T-helper 1 cell treated with Interleukin-12 subunit alpha and Interleukin-12 subunit beta and Interleukin-4 antibody, amounts not matched to agents 30 μg/mL and 1 μg/mL, for 36 hours (primary cell): ENCODE data around the gene GNL1.
"Not testable (repeated sequence)": the region's sequence is repeated elsewhere in the genome, so short reads cannot be mapped to it uniquely, and the experiment has no call there.

Experiments
- H3K27ac Mint-ChIP-seq: one replicate; pipeline ENCODE4 v1.8.0; 2021; ENCODE audit warnings: mild to moderate bottlenecking, mixed read lengths
- H3K27me3 Mint-ChIP-seq: one replicate; pipeline ENCODE4 v1.8.0; 2021; ENCODE audit warnings: low read depth, mixed read lengths
- H3K36me3 Mint-ChIP-seq: one replicate; pipeline ENCODE4 v1.8.0; 2021; ENCODE audit warnings: low read depth, mixed read lengths
- H3K4me1 Mint-ChIP-seq: one replicate; pipeline ENCODE4 v1.8.0; 2021; ENCODE audit warnings: low read depth, mixed read lengths
- H3K4me3 Mint-ChIP-seq: one replicate; pipeline ENCODE4 v1.8.0; 2021; ENCODE audit warnings: mild to moderate bottlenecking, moderate library complexity, mixed read lengths
- H3K9me3 Mint-ChIP-seq: one replicate; pipeline ENCODE4 v1.8.0; 2021; ENCODE audit warnings: mixed read lengths

Gene GNL1, protein sequence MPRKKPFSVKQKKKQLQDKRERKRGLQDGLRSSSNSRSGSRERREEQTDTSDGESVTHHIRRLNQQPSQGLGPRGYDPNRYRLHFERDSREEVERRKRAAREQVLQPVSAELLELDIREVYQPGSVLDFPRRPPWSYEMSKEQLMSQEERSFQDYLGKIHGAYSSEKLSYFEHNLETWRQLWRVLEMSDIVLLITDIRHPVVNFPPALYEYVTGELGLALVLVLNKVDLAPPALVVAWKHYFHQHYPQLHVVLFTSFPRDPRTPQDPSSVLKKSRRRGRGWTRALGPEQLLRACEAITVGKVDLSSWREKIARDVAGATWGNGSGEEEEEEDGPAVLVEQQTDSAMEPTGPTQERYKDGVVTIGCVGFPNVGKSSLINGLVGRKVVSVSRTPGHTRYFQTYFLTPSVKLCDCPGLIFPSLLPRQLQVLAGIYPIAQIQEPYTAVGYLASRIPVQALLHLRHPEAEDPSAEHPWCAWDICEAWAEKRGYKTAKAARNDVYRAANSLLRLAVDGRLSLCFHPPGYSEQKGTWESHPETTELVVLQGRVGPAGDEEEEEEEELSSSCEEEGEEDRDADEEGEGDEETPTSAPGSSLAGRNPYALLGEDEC

DNA sequence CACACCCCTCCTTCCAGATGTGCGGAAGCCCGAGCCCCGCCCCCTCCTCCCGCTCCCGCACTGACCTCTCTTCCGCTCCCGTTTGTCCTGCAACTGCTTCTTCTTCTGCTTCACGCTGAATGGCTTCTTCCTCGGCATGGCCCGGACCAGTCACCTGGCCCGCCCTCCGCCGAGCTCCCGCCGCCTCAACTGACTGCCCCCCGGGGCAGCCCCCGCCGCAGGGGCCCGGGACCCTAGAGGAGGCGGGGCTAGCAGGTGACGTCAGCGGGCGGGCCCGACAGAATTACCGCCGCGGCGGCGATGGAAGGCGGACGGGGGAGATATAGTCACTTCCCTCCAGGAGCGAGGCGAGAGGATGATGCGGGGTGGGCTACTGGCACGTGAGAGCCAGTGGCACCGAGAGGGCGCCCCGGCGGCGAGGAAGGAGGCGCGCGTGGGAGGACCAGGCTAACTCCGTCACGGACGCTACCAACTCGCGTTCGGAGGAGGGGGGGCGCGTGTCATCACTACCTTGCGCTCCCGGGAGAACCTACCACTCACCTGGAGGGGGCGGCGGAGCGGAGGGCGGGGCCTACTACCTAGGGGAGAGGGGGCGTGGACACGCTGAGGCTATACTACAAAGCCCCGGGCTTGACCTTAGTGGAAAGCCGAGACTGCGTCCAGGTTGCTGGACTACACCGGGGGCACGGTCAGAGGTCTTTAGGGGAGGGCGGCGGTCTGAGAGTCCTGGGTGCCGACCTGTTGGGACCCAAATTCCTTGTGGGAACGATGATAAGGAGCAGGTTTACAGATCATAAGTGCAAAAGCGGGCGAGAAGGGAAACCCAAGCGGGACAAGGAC lies at the start of gene GNL1:
GNL1 (minus strand) TSS at position 424 of the 840 bp plus-strand sequence; CDS start at position 138, 286 bp downstream.
- Mint-ChIP-seq H3K4me1 (peaks cover 23% of the 10 kb centered on the region), H3K27me3 (no peaks in the 10 kb centered on the region), H3K9me3 (no peaks in the 10 kb centered on the region), H3K4me3 (peak within 1 kb of the TSS; percentile 99), H3K36me3 (peaks cover 28% of the 10 kb centered on the region), H3K27ac (peak within 1 kb of the TSS; percentile 100)

DNA sequence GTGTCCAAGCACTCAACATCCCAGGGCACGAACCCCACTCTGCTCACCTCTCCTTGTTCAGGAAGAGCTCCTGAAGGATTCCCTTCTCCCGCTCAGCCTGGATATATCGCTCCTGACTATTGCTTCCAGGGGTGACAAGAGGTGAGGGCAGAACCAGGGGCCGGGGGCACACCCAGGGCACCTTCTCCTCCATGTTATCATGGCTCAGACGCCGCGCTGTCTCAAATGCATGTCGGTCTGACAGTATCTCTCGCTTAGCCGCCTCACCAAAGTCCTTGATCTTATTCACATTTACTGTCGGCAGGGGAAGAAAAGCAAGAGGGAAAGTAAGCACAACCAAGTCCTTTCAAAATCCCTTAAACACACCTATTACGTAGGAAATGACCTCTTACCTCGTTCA lies 47.7 kb upstream of the GNL1 start:
- H3K27ac Mint-ChIP-seq = no peak overlapping the region
- peaks cover 13% of the 10 kb centered on the region for H3K4me1 Mint-ChIP-seq
- peaks cover 67% of the 10 kb centered on the region for H3K36me3 Mint-ChIP-seq
- H3K27me3 Mint-ChIP-seq = no peaks in the 10 kb centered on the region
- H3K4me3 Mint-ChIP-seq = no peak overlapping the region
- H3K9me3 Mint-ChIP-seq = no peaks in the 10 kb centered on the region

DNA sequence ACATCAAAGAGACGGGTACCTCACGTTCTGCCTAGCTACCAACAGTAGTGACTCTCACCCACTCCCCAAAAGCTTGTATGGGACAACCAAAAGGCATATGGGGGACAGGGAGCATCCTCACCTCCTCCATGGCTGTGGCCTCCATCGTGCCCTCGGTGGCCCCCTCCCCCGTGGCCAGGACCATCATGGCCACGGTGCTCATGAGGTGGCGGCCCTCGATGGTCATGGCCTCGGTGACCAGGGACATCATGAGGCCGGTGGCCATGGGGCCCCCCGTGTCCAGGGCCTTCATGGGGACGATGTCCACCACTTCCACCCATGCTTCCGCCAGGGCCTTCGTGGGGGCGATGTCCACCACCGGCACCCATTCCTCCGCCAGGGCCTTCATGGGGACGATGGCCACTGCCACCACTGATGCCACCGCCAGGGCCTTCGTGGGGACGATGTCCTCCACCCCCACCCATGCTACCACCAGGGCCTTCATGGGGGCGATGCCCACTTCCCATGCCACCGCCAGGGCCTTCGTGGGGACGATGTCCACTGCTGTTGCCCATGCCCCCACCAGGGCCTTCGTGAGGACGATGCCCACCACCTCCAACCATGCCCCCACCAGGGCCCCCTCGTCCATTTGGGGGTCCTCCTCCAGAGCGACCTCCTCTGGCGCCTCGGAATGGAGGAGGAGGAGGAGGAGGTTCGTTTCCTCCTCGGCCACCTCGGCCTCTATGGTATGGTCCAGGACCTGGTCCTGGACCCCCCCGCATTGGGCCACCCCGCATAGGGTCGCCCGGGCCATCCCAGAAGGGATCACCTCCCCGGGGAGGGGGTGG lies 45.7 kb upstream of the GNL1 start:
- Mint-ChIP-seq H3K4me1 (peaks cover 12% of the 10 kb centered on the region), H3K9me3 (no peaks in the 10 kb centered on the region), H3K36me3 (peaks cover 57% of the 10 kb centered on the region), H3K4me3 (no peak overlapping the region), H3K27ac (no peak overlapping the region), H3K27me3 (no peaks in the 10 kb centered on the region)

DNA sequence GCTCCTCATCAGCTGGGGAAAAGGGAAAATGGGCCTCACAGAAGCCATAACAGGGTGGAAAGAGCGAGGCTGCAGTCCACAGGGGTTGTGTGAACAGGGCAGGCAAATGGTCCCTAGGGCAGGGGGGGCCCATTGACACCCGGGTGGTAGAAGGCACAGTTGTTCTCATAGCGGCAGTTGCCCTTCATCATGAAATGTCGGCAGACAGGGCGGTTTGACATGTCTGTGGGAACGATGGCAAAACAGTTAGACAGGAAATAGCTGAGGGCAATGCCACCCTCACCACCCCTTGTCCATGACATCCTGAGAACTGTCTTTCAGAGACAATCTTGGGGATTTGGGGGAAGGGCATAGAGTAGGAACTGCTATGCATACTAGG lies 45.1 kb upstream of the GNL1 start:
- no peak overlapping the region for H3K4me3 Mint-ChIP-seq
- H3K27ac Mint-ChIP-seq = no peak overlapping the region
- no peaks in the 10 kb centered on the region for H3K9me3 Mint-ChIP-seq
- peaks cover 12% of the 10 kb centered on the region for H3K4me1 Mint-ChIP-seq
- no peaks in the 10 kb centered on the region for H3K27me3 Mint-ChIP-seq
- peaks cover 54% of the 10 kb centered on the region for H3K36me3 Mint-ChIP-seq

DNA sequence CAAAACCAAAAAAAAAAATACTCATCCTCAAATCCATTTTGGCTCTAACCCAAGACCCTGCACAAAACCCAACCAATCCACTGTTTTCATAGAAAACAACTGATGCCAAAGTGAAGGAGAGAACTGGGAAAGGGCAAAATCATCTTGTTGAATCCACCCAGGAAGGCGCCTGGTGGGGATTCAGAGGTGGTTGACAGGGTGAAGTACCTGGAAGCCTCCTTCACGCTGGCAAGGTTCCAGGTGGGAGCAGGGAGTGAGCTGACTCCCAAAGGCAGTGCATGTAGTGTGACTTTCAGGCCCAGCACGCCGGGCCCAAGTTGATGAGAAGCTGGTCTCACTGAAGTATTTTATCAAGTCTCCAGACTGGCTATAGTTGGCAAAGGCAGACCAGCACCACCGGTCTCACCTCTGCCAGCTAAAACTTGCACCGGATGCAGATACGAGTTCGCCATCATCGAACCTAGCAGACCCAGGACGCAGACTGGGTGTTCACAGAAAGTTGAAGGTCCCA lies 44.2 kb upstream of the GNL1 start:
- Mint-ChIP-seq H3K27me3 (no peaks in the 10 kb centered on the region), H3K27ac (no peak overlapping the region), H3K4me1 (peaks cover 8% of the 10 kb centered on the region), H3K9me3 (no peaks in the 10 kb centered on the region), H3K4me3 (no peak overlapping the region), H3K36me3 (peaks cover 46% of the 10 kb centered on the region)

DNA sequence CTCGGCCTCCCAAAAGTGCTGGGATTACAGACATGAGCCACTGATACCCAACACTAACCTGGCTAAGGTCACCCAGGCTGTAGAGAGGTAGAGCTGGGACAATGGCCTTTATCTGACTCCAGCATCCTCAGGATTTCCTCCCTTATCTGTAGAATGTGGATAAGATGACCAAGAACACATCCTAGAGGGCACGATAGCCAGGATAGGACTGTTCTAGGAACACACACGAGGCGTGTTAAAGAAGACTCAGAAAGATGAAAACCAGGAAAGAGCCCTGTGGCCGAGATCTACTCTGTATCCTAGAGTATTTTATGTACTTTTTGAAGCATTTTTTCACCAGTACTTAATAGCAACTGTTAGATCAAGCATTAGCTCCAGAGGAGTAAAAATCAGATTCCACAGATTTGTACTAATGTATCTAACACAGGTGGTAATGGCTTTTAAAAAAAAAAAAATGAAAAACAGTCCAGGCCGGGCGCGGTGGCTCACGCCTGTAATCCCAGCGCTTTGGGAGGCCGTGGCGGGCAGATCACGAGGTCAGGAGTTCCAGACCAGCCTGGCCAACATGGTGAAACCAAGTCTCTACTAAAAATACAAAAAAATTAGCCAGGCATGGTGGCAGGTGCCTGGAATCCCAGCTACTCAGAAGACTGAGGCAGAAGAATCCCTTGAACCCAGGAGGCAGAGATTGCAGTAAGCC lies 43.5 kb upstream of the GNL1 start:
- no peaks in the 10 kb centered on the region for H3K9me3 Mint-ChIP-seq

DNA sequence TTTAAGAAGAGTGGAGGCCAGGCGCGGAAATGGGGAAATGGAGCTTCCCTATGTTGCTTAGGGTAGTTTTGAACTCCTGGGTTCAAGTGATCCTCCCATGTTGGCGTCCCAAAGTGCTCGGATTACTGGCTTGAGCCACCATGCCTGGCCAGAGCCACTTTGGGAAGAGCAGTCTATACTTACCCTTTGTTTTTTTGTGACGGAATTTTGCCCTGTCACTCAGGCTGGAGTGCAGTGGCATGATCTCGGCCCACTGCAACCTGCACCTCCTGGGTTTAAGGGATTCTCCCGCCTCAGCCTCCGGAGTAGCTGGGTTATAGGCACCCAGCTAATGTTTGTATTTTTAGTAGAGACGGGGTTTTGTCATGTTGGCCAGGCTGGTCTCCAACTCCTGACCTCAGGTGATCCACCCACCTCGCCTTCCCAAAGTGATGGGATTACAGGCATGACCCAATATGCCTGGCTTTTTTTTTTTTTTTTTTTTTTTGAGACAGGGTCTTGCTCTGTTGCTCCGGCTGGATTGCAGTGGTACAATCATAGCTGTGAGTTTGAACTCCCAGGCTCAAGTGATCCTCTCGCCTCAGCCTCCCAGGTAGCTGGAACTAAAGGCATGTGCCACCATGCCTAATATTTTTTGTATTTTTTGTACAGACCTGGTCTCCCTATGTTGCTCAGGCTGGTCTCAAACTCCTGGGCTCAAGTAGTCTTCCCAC lies 42.8 kb upstream of the GNL1 start:
- no peaks in the 10 kb centered on the region for H3K9me3 Mint-ChIP-seq
- peaks cover 7% of the 10 kb centered on the region for H3K4me1 Mint-ChIP-seq
- H3K4me3 Mint-ChIP-seq = no peak overlapping the region
- no peak overlapping the region for H3K27ac Mint-ChIP-seq
- H3K27me3 Mint-ChIP-seq = no peaks in the 10 kb centered on the region
- peaks cover 41% of the 10 kb centered on the region for H3K36me3 Mint-ChIP-seq

More for the DNA sequence above, 43.5 kb upstream of the GNL1 start:
- Mint-ChIP-seq H3K4me3 (no peak overlapping the region), H3K4me1 (peaks cover 7% of the 10 kb centered on the region), H3K27ac (no peak overlapping the region), H3K36me3 (peaks cover 45% of the 10 kb centered on the region), H3K27me3 (no peaks in the 10 kb centered on the region)

DNA sequence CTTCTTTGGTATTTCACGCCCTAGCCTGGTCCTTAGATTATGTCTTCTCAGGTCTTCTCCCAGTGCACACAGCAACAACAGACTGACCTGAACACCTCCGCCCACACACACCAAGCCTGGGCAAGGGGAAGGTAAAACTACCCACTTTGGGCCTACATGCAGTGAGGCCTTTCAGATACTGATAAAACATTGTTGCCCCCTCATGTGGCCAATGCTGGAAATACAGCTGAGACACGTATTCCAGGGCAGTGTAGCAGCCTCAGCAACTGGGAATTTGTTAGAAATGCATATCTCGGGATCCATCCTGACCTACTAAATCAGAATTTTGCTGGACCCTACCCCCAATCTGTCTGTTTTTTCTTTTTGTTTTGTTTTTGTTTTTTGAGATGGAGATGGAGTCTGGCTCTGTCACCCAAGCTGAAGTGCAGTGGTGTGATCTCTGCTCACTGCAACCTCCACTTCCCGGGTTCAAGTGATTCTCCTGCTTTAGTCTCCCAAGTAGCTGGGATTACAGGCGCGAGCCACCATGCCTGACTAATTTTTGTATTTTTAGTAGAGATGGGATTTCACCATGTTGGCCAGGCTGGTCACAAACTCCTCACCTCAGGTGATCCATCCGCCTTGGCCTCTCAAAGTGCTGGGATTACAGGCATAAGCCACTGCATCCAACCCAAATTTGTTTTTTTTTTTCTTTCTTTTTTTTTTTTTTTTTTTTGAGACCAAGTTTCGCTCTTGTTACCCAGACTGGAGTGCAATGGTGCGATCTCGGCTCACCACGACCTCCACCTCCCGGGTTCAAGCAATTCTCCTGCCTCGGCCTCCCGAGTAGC lies 41.2 kb upstream of the GNL1 start:
- H3K36me3 Mint-ChIP-seq = peaks cover 31% of the 10 kb centered on the region
- not testable (repeated sequence) for H3K4me1 Mint-ChIP-seq, H3K4me3 Mint-ChIP-seq, H3K9me3 Mint-ChIP-seq, H3K27me3 Mint-ChIP-seq
- peak overlapping the region; percentile 32 for H3K27ac Mint-ChIP-seq

DNA sequence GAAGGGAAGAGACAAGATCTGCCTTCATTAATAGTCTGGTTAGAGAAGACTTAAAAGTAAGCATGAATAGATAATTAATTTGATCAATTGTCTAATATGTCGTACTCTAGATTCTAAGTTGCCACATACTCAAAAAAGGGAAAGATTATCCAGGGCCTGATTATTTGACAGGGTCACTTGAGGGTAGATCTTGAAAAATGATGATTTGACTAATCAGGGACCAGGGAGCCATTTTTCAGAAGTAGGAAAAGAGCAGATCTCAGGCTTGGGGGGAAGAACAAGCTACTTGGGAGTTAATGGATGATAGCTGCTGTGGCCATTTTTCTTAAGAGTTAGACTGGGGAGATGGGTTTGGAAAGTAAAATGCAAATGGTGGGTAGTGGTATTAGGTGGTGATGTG lies 36.0 kb upstream of the GNL1 start:
- Mint-ChIP-seq H3K9me3 (no peaks in the 10 kb centered on the region), H3K36me3 (peaks cover 47% of the 10 kb centered on the region), H3K27me3 (no peaks in the 10 kb centered on the region), H3K4me3 (no peak overlapping the region), H3K4me1 (peaks cover 4% of the 10 kb centered on the region), H3K27ac (no peak overlapping the region)

DNA sequence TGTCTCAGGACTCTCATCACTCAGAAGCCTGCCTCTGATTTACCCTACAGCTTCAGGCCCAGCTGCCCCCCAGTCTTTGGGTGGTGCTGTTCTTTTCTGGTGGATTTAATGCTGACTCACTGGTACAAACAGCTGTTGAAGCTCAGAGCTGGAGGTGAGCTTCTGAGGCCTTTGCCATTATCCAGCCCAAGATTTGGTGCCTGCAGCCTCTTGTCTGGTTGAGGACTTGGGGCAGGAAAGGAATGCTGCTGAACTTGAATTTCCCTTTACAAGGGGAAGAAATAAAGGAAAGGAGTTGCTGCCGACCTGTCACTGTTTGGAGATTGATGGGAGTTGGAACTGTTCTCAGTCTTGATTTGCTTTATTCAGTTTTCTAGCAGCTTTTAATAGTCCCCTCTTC lies 34.7 kb upstream of the GNL1 start:
- H3K36me3 Mint-ChIP-seq = peaks cover 53% of the 10 kb centered on the region
- H3K9me3 Mint-ChIP-seq = no peaks in the 10 kb centered on the region
- H3K27me3 Mint-ChIP-seq = no peaks in the 10 kb centered on the region
- H3K4me3 Mint-ChIP-seq = no peak overlapping the region
- peaks cover 3% of the 10 kb centered on the region for H3K4me1 Mint-ChIP-seq
- no peak overlapping the region for H3K27ac Mint-ChIP-seq

DNA sequence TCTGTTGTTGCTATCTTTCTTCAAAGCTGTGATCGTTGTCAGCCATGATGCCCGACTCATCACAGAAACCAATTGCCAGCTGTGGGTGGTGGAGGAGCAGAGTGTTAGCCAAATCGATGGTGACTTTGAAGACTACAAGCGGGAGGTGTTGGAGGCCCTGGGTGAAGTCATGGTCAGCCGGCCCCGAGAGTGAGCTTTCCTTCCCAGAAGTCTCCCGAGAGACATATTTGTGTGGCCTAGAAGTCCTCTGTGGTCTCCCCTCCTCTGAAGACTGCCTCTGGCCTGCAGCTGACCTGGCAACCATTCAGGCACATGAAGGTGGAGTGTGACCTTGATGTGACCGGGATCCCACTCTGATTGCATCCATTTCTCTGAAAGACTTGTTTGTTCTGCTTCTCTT lies 34.2 kb upstream of the GNL1 start:
- Mint-ChIP-seq H3K27ac (no peak overlapping the region), H3K9me3 (no peaks in the 10 kb centered on the region), H3K4me3 (no peak overlapping the region), H3K36me3 (peaks cover 55% of the 10 kb centered on the region), H3K4me1 (peaks cover 3% of the 10 kb centered on the region), H3K27me3 (no peaks in the 10 kb centered on the region)

DNA sequence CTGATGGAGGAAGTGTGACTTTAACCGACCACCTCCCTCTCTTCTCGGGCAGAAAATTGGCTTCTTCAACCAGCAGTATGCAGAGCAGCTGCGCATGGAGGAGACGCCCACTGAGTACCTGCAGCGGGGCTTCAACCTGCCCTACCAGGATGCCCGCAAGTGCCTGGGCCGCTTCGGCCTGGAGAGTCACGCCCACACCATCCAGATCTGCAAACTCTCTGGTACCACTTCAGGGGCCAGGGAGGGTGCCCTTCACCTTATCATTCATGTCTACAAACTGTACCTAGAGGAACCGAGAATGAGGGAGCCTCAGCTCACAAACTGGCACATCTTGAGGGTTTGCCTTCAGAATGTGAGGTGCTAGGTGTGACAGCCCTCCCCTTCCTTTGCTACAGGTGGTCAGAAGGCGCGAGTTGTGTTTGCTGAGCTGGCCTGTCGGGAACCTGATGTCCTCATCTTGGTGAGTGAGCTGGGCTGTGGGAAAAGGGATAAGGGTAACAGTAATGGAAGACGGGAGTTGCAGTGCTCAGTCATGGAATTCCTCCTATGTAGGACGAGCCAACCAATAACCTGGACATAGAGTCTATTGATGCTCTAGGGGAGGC lies 33.6 kb upstream of the GNL1 start:
- Mint-ChIP-seq H3K9me3 (no peaks in the 10 kb centered on the region), H3K36me3 (peaks cover 59% of the 10 kb centered on the region), H3K4me3 (no peak overlapping the region), H3K27me3 (no peaks in the 10 kb centered on the region), H3K27ac (no peak overlapping the region), H3K4me1 (peaks cover 3% of the 10 kb centered on the region)
